ENCODE data around the gene RGS14.

Gene RGS14, protein sequence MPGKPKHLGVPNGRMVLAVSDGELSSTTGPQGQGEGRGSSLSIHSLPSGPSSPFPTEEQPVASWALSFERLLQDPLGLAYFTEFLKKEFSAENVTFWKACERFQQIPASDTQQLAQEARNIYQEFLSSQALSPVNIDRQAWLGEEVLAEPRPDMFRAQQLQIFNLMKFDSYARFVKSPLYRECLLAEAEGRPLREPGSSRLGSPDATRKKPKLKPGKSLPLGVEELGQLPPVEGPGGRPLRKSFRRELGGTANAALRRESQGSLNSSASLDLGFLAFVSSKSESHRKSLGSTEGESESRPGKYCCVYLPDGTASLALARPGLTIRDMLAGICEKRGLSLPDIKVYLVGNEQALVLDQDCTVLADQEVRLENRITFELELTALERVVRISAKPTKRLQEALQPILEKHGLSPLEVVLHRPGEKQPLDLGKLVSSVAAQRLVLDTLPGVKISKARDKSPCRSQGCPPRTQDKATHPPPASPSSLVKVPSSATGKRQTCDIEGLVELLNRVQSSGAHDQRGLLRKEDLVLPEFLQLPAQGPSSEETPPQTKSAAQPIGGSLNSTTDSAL

DNA sequence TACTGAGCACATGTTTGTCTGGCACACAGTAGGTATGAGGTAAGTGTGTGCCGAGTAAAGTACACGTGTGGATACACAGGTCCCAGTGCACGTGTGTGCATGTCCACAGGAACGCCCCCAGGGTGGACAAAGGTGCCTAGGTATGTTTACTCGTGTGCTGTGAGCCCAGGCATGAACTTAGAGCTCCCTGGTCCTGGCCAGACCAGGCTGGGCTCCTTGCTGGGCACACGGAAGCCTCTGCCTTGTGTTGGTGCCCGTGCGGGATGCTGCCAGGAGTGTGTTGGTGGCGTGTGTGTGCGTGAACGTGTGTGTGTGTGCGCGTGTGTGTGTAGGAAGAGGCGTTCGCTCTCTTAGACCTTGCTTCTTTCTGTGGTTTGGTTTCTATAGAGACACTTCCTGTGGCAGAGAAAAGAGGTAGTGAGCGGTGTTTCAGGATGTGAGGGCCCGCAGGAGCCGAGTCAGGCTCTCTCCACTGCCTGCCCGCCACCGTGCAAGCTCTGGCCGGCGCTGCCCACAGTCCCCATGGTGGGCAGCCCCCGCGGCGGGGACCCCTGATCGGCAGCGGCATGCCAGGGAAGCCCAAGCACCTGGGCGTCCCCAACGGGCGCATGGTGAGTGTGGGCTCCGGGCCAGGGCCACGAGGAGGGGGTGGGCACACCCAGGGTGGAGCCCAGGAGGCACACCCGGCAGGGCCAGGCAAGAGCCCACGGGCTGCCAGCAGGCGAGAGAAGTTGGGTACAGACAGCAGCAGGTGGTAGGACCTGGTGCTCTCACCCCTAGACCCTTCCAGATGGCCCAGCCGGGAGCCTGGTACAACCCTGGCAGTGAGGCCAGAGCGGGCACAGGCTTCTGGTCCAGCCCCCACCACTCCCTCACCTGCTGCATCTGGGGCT lies at the start of gene RGS14:
Gene RGS14 (plus strand): TSS at position 466 of the 893 bp plus-strand sequence. CDS start 101 bp downstream, at position 567.
- Histone ChIP-seq H3K9ac (ENCODE audit: low read length) (no peak within 1 kb of the TSS), H3K27me3 (ENCODE audit: control insufficient read depth, insufficient read depth, low read length) (no peaks in the 10 kb centered on the region), H3K4me1 (ENCODE audit: control insufficient read depth, insufficient read depth, low read length) (peaks cover under 1% of the 10 kb centered on the region), H3K27ac (ENCODE audit: low read depth, low read length) (no peak within 1 kb of the TSS), H3K4me3 (ENCODE audit: low read length) (peak within 1 kb of the TSS; percentile 56), H3K36me3 (ENCODE audit: control insufficient read depth, insufficient read depth, low read length) (no peaks in the 10 kb centered on the region)

DNA sequence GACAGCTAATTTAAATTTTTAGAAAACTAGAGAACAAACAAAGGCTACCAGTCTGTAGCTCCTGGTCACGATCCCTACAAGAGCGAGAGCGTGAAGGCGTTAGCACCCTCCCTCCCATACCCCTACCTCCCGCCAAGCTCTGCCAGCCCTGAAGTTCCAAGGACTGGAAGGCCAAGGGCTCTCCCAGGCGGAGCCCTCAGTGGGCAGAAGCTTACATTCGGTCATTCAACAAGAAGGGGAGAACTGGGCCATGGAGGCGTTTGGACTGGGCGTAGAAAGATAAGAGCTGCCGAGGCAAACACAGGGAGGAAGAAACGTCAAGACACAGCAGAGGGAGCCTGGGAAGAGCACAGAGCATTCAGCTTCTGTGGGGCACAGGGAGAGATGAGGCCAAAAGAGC lies 49.0 kb upstream of the RGS14 start:
- no peak overlapping the region for H3K27ac ChIP-seq (ENCODE audit: low read depth, low read length)
- no peak overlapping the region for H3K9ac ChIP-seq (ENCODE audit: low read length)
- H3K4me3 ChIP-seq (ENCODE audit: low read length): no peak overlapping the region
- H3K36me3 ChIP-seq (ENCODE audit: control insufficient read depth, insufficient read depth, low read length): peaks cover 14% of the 10 kb centered on the region
- H3K27me3 ChIP-seq (ENCODE audit: control insufficient read depth, insufficient read depth, low read length): no peaks in the 10 kb centered on the region
- peaks cover 10% of the 10 kb centered on the region for H3K4me1 ChIP-seq (ENCODE audit: control insufficient read depth, insufficient read depth, low read length)

DNA sequence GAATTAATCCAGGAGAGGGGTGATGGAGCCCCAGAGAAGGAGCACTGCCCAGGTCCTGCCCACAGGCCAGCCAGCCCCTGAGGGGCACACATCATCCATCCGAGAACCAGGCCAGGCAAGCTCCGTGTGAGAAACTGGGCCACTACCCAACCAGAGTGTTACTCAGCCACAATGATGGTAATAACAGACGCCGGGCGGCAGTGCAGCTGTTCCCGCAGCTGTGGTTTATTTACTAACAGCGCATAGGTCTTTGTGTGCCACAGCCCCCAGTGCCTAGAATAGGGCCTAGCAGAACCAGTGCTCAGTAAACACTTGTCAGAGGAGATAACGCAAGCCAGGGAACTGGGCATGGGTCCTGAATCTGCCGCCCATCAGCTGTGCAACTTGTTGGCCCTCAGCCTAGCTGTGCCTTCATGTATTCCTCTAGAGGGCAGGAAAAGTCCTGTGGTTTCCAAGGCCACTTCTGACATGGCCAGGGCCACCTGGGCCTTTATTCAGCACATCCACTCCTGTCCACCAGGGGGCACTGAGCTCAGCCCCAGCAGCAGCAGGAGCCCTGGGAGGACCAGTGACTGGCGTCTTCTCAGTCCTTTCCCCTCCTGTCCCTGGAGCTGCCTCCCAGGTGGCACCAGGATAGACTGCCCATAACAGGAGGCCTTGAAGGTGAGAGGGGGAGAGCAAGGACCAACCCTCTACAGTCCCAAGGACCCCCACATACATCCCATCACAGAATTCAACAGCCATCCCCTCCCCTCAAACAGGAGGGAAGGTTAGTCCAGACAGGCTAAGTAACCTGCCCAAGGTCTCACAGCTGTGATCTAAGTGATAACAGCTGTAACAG lies 48.2 kb upstream of the RGS14 start:
- Histone ChIP-seq H3K27me3 (ENCODE audit: control insufficient read depth, insufficient read depth, low read length) (no peaks in the 10 kb centered on the region), H3K9ac (ENCODE audit: low read length) (no peak overlapping the region), H3K4me1 (ENCODE audit: control insufficient read depth, insufficient read depth, low read length) (peaks cover 4% of the 10 kb centered on the region), H3K36me3 (ENCODE audit: control insufficient read depth, insufficient read depth, low read length) (peaks cover 14% of the 10 kb centered on the region), H3K27ac (ENCODE audit: low read depth, low read length) (no peak overlapping the region), H3K4me3 (ENCODE audit: low read length) (no peak overlapping the region)

GRCh38 chr5:177310332-177310731 lies 47.4 kb upstream of the RGS14 start:
- H3K4me1 ChIP-seq (ENCODE audit: control insufficient read depth, insufficient read depth, low read length): no peaks in the 10 kb centered on the region
- H3K27ac ChIP-seq (ENCODE audit: low read depth, low read length): no peak overlapping the region
- no peaks in the 10 kb centered on the region for H3K27me3 ChIP-seq (ENCODE audit: control insufficient read depth, insufficient read depth, low read length)
- H3K9ac ChIP-seq (ENCODE audit: low read length): no peak overlapping the region
- no peak overlapping the region for H3K4me3 ChIP-seq (ENCODE audit: low read length)
- peaks cover 14% of the 10 kb centered on the region for H3K36me3 ChIP-seq (ENCODE audit: control insufficient read depth, insufficient read depth, low read length)

- H3K27me3 ChIP-seq (ENCODE audit: control insufficient read depth, insufficient read depth, low read length): no peaks in the 10 kb centered on the region
- no peak overlapping the region for H3K9ac ChIP-seq (ENCODE audit: low read length)
- H3K27ac ChIP-seq (ENCODE audit: low read depth, low read length): no peak overlapping the region
- no peak overlapping the region for H3K4me3 ChIP-seq (ENCODE audit: low read length)
- no peaks in the 10 kb centered on the region for H3K4me1 ChIP-seq (ENCODE audit: control insufficient read depth, insufficient read depth, low read length)
- peaks cover 10% of the 10 kb centered on the region for H3K36me3 ChIP-seq (ENCODE audit: control insufficient read depth, insufficient read depth, low read length)
Observed at GRCh38 chr5:177310757-177311391, 46.9 kb upstream of the RGS14 start.

DNA sequence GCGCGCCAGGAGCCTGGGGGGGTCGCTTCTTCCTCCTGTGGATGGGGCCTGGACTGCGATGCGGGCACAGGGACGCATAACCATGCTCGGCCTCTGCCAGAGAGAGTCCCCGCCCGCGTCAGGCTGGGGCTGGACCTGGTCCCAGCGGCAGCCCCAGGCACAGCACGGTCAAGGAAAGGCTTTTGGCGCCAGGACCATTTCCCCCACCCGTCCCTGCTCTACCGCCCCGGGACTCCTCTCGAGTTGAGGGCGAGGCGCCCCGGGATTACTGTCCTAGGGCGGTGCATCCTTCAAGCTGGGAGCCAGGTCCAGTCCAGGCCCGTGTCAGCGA lies 46.4 kb upstream of the RGS14 start:
- Histone ChIP-seq H3K9ac (ENCODE audit: low read length) (peak overlapping the region; percentile 6), H3K4me3 (ENCODE audit: low read length) (peak overlapping the region; percentile 74), H3K27me3 (ENCODE audit: control insufficient read depth, insufficient read depth, low read length) (no peaks in the 10 kb centered on the region), H3K4me1 (ENCODE audit: control insufficient read depth, insufficient read depth, low read length) (no peaks in the 10 kb centered on the region), H3K36me3 (ENCODE audit: control insufficient read depth, insufficient read depth, low read length) (peaks cover 7% of the 10 kb centered on the region), H3K27ac (ENCODE audit: low read depth, low read length) (no peak overlapping the region)

GRCh38 chr5:177311723-177312648 lies 45.7 kb upstream of the RGS14 start, which contains the start of gene MXD3:
TSS of gene MXD3 (minus strand) at chr5:177311898. CDS start at chr5:177311830, 68 bp downstream.
- Histone ChIP-seq H3K9ac (ENCODE audit: low read length) (peak within 1 kb of the TSS; percentile 6), H3K36me3 (ENCODE audit: control insufficient read depth, insufficient read depth, low read length) (peaks cover 1% of the 10 kb centered on the region), H3K4me3 (ENCODE audit: low read length) (peak within 1 kb of the TSS; percentile 74), H3K4me1 (ENCODE audit: control insufficient read depth, insufficient read depth, low read length) (no peaks in the 10 kb centered on the region), H3K27me3 (ENCODE audit: control insufficient read depth, insufficient read depth, low read length) (no peaks in the 10 kb centered on the region), H3K27ac (ENCODE audit: low read depth, low read length) (peak within 1 kb of the TSS; percentile 24)

- no peaks in the 10 kb centered on the region for H3K27me3 ChIP-seq (ENCODE audit: control insufficient read depth, insufficient read depth, low read length)
- no peaks in the 10 kb centered on the region for H3K4me1 ChIP-seq (ENCODE audit: control insufficient read depth, insufficient read depth, low read length)
- no peaks in the 10 kb centered on the region for H3K36me3 ChIP-seq (ENCODE audit: control insufficient read depth, insufficient read depth, low read length)
- peak overlapping the region; percentile 43 for H3K4me3 ChIP-seq (ENCODE audit: low read length)
- no peak overlapping the region for H3K27ac ChIP-seq (ENCODE audit: low read depth, low read length)
- H3K9ac ChIP-seq (ENCODE audit: low read length): no peak overlapping the region
Observed at GRCh38 chr5:177312649-177313181, 45.0 kb upstream of the RGS14 start.

DNA sequence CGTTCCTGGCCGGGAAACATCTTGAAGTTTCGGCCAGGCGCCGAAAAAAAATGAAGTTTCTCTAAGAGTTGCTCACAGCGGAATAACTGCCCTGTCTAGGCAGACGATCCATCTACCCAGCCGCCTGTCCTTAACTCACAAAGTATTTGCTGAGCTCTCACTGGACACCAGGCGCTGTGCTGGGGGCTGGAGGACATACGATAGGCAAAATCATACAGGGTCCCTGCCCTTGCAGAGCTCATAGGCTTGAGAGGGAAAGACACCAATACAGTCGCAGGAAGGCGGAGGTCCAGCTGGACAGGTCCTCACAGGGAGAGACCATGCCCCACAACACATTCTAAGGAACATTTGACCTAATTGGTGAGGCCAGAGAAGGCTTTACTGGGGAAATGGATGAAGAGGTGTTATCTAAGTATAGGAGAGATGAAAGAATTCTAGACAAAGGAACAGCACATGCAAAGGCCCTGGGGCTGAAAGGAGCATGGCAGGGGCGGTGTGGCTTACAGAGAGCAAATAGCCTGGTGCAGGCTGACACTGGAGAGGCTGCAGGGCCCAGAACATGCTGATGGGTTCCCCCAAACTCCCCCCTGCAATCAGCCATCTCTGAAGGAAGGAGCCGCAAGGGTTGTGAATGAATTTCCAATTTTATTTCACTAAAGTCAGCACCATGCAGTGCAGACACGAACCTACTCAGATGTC lies 44.0 kb upstream of the RGS14 start:
- Histone ChIP-seq H3K27me3 (ENCODE audit: control insufficient read depth, insufficient read depth, low read length) (no peaks in the 10 kb centered on the region), H3K9ac (ENCODE audit: low read length) (no peak overlapping the region), H3K27ac (ENCODE audit: low read depth, low read length) (no peak overlapping the region), H3K4me1 (ENCODE audit: control insufficient read depth, insufficient read depth, low read length) (no peaks in the 10 kb centered on the region), H3K4me3 (ENCODE audit: low read length) (no peak overlapping the region), H3K36me3 (ENCODE audit: control insufficient read depth, insufficient read depth, low read length) (no peaks in the 10 kb centered on the region)
